T-helper 2 cell treated with Interferon-gamma antibody and Interleukin-4, amounts not matched to agents 5 μg/mL and 100 μg/mL, for 36 hours (primary cell): ENCODE results near the gene CHST3.

Source experiments
- DNase-seq: peaks from one replicate; pipeline ENCODE4 v3.0.0; 2021; ENCODE audit warnings: low spot score
- H3K27ac Mint-ChIP-seq: one replicate; pipeline ENCODE4 v1.8.0; 2021; ENCODE audit warnings: mild to moderate bottlenecking, mixed read lengths
- H3K27me3 Mint-ChIP-seq: one replicate; pipeline ENCODE4 v1.8.0; 2021; ENCODE audit warnings: low read depth, mixed read lengths
- H3K36me3 Mint-ChIP-seq: one replicate; pipeline ENCODE4 v1.8.0; 2021; ENCODE audit warnings: low read depth, mixed read lengths
- H3K4me1 Mint-ChIP-seq: one replicate; pipeline ENCODE4 v1.8.0; 2021; ENCODE audit warnings: low read depth, mixed read lengths
- H3K4me3 Mint-ChIP-seq: one replicate; pipeline ENCODE4 v1.8.0; 2022; ENCODE audit warnings: mild to moderate bottlenecking, moderate library complexity, mixed read lengths
- H3K9me3 Mint-ChIP-seq: one replicate; pipeline ENCODE4 v1.8.0; 2021; ENCODE audit warnings: mixed read lengths

Gene CHST3

GRCh38 chr10:71939304-71939703, 24.9 kb upstream of the CHST3 start:
- Mint-ChIP-seq H3K36me3 (peaks cover 3% of the 10 kb centered on the region), H3K4me3 (no peak overlapping the region), H3K27me3 (no peaks in the 10 kb centered on the region), H3K9me3 (peaks cover 51% of the 10 kb centered on the region), H3K27ac (no peak overlapping the region), H3K4me1 (peaks cover 7% of the 10 kb centered on the region)
- no peak for DNase-seq

DNA sequence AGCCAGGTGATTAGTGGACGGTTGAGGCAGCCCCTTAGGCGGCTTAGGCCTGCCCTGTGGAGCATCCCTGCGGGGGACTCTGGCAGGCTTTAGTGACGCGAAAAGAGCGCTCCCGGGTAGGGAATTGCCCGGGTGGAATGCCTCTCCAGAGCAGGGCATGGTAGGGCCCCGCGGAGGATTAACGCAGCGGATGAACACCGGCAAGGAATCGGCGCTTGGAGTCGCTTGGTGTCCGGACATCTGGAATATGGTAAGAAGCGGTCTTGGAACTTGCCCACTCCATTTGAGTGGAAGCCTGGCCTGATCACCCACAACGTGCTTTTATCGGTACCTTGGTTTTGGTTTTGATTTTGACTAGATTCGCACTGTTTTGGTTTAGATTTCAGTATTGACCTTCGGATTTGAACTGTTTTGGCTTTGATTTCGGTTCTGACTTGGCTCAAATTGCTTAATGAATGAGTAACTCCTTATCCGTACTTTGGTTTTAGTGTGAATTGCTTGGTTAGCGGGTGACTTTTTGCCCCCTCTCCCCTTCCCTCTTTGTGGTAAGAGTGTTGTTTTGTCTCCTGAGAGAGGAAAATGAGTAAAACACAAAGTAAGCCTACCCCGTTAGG, 24.2 kb upstream of the CHST3 start:
- Mint-ChIP-seq H3K27ac (no peak overlapping the region), H3K36me3 (peaks cover 1% of the 10 kb centered on the region), H3K4me1 (peaks cover 4% of the 10 kb centered on the region), H3K27me3 (no peaks in the 10 kb centered on the region), H3K9me3 (peaks cover 49% of the 10 kb centered on the region), H3K4me3 (no peak overlapping the region)
- DNase-seq = no peak

DNA sequence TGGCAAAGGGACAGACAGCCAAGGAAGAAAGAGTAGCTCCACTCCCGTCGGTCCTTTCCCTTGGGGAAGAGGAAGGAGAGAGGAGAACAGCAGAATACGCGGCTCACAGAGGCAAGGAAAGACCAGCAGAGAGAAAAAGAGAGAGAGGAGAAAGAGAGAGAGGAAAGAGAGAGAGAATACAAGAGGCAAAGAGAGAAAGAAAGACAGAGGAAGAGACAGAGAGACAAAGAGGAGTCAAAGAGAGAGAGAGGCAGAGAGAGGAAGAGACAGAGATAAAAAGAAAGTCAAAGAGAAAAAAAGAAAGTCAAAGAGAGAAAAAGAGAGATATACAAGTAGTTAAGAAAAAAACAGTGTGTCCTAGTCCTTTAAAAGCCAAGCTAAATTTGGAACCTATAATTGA, 23.4 kb upstream of the CHST3 start:
- Mint-ChIP-seq H3K4me1 (peaks cover 3% of the 10 kb centered on the region), H3K27ac (no peak overlapping the region), H3K9me3 (peaks cover 43% of the 10 kb centered on the region), H3K36me3 (peaks cover under 1% of the 10 kb centered on the region), H3K27me3 (no peaks in the 10 kb centered on the region), H3K4me3 (no peak overlapping the region)
- no peak for DNase-seq

- peaks cover 3% of the 10 kb centered on the region for H3K4me1 Mint-ChIP-seq
- H3K9me3 Mint-ChIP-seq = peaks cover 43% of the 10 kb centered on the region
- no peak for DNase-seq
- H3K36me3 Mint-ChIP-seq = peaks cover 3% of the 10 kb centered on the region
- H3K27me3 Mint-ChIP-seq = no peaks in the 10 kb centered on the region
- no peak overlapping the region for H3K27ac Mint-ChIP-seq
- no peak overlapping the region for H3K4me3 Mint-ChIP-seq
Measured at GRCh38 chr10:71941318-71941717, 22.9 kb upstream of the CHST3 start.

DNA sequence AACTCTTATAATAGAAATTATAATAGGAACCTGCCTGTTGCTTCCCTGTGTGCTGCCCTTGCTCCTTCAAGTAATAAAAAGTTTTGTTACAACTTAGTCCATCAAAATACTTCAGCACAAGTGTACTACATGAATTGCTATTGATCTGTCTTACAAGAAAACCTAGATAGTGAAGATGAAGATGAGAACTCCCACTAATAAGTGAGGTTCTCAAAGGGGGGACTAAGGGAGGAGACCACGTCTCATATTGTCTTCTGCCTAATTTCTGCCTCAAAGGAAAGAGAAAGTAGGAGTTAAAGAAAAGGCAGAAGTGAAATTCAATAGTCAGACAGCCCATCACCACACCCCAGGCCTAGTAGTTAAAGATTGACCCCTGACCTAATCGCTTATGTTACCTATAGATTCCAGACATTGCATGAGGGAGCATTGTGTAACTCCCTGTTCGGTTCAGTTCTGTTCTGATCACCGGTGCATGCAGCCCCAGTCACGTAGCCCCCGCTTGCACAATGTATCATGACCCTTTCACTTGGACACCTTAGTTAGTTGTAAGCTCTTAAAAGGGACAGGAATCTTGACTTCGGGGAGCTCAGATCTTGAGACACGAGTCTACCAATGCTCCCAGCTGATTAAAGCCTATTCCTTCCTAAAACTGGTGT, 18.2 kb upstream of the CHST3 start:
- Mint-ChIP-seq H3K36me3 (peaks cover 4% of the 10 kb centered on the region), H3K4me1 (no peaks in the 10 kb centered on the region), H3K27ac (no peak overlapping the region), H3K27me3 (no peaks in the 10 kb centered on the region), H3K4me3 (no peak overlapping the region), H3K9me3 (peaks cover 40% of the 10 kb centered on the region)
- DNase-seq = no peak

GRCh38 chr10:71946700-71947099, 17.5 kb upstream of the CHST3 start:
- no peaks in the 10 kb centered on the region for H3K4me1 Mint-ChIP-seq
- no peaks in the 10 kb centered on the region for H3K27me3 Mint-ChIP-seq
- H3K9me3 Mint-ChIP-seq = peaks cover 37% of the 10 kb centered on the region
- peaks cover 4% of the 10 kb centered on the region for H3K36me3 Mint-ChIP-seq
- H3K27ac Mint-ChIP-seq = no peak overlapping the region
- DNase-seq = no peak
- no peak overlapping the region for H3K4me3 Mint-ChIP-seq

DNA sequence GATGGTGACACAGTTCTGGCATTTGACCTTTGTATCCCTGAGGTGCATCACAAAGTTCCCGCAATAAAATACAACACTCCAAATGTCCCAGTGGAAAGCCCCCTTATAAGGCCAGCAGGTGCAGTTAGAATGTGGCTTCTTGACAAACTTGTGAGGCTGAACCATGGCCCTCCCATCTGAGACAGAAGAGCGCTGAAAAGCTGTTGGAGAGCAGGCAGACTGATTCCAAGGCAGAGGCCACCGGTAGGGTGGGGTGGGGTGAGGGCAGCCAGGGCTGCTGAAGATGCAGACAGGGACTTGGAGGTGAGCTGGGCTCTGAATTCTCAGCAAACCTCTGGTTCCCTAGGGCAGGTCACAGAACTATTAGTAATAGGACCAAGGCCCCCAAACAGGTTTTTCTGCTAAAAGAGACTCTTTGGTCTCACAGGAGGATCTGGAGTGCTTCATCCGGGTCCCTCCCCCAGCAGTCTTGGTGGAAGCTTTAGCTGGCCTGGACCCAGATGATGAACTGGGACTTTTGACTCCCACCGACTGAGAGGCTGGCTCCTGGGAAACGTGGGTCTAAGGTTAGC, 15.6 kb upstream of the CHST3 start:
- Mint-ChIP-seq H3K4me3 (no peak overlapping the region), H3K4me1 (no peaks in the 10 kb centered on the region), H3K36me3 (peaks cover 4% of the 10 kb centered on the region), H3K27me3 (no peaks in the 10 kb centered on the region), H3K27ac (no peak overlapping the region), H3K9me3 (peaks cover 28% of the 10 kb centered on the region)
- no peak for DNase-seq

GRCh38 chr10:71950683-71951082, 13.5 kb upstream of the CHST3 start:
- DNase-seq = no peak
- Mint-ChIP-seq H3K27me3 (peaks cover 4% of the 10 kb centered on the region), H3K4me3 (no peak overlapping the region), H3K27ac (no peak overlapping the region), H3K9me3 (peaks cover 34% of the 10 kb centered on the region), H3K36me3 (peaks cover 8% of the 10 kb centered on the region), H3K4me1 (no peaks in the 10 kb centered on the region)

DNA sequence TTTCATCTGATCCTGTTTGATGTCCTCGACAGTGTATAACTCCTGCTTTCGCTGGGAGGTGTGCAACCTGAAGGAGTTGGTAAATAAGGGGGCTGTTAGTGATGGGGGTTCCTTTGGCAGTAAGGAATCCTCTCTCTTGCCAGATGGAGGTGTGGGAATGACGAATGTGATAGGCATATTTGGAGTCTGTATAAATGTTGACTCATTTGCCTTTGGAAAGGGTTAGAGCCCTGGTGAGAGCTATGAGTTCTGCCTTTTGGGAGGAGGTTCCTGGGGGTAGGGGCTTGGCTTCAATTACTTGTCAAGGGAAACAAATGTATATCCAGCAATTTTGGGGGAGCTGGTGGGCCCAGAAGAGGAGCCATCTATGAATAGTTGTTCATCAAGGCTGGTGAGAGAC, 11.4 kb upstream of the CHST3 start:
- H3K27ac Mint-ChIP-seq = no peak overlapping the region
- H3K4me3 Mint-ChIP-seq = no peak overlapping the region
- peaks cover 6% of the 10 kb centered on the region for H3K27me3 Mint-ChIP-seq
- H3K36me3 Mint-ChIP-seq = peaks cover 4% of the 10 kb centered on the region
- DNase-seq = no peak
- H3K9me3 Mint-ChIP-seq = peaks cover 20% of the 10 kb centered on the region
- no peaks in the 10 kb centered on the region for H3K4me1 Mint-ChIP-seq

GRCh38 chr10:71957546-71958275, 6.5 kb upstream of the CHST3 start:
- DNase-seq = no peak

DNA sequence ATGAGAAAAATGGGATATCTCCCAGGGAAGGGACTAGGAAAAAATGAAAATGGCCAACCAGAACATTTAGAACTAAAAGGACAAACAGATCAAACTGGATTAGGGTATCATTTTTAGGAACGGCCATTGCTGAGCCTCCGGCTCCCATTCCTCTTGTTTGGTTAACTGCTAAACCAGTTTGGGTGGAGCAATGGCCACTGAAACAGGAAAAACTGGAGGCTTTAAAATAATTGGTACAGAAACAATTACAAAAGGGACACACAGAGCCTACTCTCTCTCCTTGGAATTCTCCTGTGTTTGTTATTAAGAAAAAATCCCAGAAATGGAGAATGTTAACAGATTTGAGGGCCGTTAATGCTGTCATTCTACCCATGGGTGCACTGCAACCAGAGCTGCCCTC, 4.7 kb upstream of the CHST3 start:
- Mint-ChIP-seq H3K4me1 (no peaks in the 10 kb centered on the region), H3K36me3 (peaks cover 3% of the 10 kb centered on the region), H3K27ac (no peak overlapping the region), H3K4me3 (no peak overlapping the region), H3K9me3 (peaks cover 12% of the 10 kb centered on the region), H3K27me3 (peaks cover 48% of the 10 kb centered on the region)
- DNase-seq = no peak

More at GRCh38 chr10:71957546-71958275, 6.5 kb upstream of the CHST3 start:
- H3K27me3 Mint-ChIP-seq = peaks cover 42% of the 10 kb centered on the region
- no peaks in the 10 kb centered on the region for H3K4me1 Mint-ChIP-seq
- H3K9me3 Mint-ChIP-seq = peaks cover 13% of the 10 kb centered on the region
- no peak overlapping the region for H3K4me3 Mint-ChIP-seq
- peaks cover 4% of the 10 kb centered on the region for H3K36me3 Mint-ChIP-seq
- H3K27ac Mint-ChIP-seq = no peak overlapping the region

DNA sequence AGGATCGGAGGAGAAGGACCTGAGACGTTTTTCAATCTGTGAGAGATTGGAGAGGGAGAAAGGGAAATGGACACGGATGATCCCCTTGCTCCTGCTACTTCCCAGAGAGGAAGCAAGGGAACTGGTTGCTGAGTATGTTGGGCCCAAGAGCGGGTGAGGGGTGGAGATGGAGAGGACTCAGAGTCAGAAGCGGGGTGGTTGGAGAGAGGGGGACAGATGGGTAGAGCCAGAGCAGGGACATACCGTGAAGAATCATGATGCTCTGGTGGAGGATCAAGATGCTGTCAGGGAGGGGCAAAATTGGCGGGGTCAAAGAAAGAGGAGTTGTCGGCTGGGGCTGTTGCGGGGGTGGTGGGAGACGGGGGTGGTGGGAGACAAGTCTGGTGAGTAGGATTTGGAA, 2.4 kb upstream of the CHST3 start:
- Mint-ChIP-seq H3K4me1 (peaks cover 4% of the 10 kb centered on the region), H3K27me3 (peaks cover 62% of the 10 kb centered on the region), H3K9me3 (no peaks in the 10 kb centered on the region)

GRCh38 chr10:71962901-71963300, 1.3 kb upstream of the CHST3 start:
- peaks cover 4% of the 10 kb centered on the region for H3K4me1 Mint-ChIP-seq
- no peak overlapping the region for H3K27ac Mint-ChIP-seq
- no peaks in the 10 kb centered on the region for H3K9me3 Mint-ChIP-seq
- H3K27me3 Mint-ChIP-seq = peaks cover 60% of the 10 kb centered on the region
- no peaks in the 10 kb centered on the region for H3K36me3 Mint-ChIP-seq
- DNase-seq = no peak
- H3K4me3 Mint-ChIP-seq = peak overlapping the region; percentile 39

More for the DNA sequence above, 2.4 kb upstream of the CHST3 start:
- no peak for DNase-seq
- Mint-ChIP-seq H3K4me3 (no peak overlapping the region), H3K27ac (no peak overlapping the region), H3K36me3 (no peaks in the 10 kb centered on the region)
